Liver (tissue), 3 donors: ENCODE results near the gene HTRA1.

Source experiments
- CTCF ChIP-seq: fragments of 150-350 bp; IDR thresholded peaks from 2 replicates; pipeline ENCODE4 v1.5.1; 2017; ENCODE audit warnings: improper control_type of control experiment, low read depth, low read length; ENCODE audit not compliant: missing input control
- RAD21 ChIP-seq, 2 donors: IDR thresholded peaks; 2 replicates each; pipeline ENCODE4 v1.6.1; 2016; ENCODE audit warnings: antibody characterized with exemption in 2 of 2, mild to moderate bottlenecking in 2 of 2
- SP1 ChIP-seq: IDR thresholded peaks from 2 replicates; pipeline ENCODE4 v1.6.1; 2018; ENCODE audit warnings: antibody characterized with exemption, mild to moderate bottlenecking
- YY1 ChIP-seq: IDR thresholded peaks from 2 replicates; pipeline ENCODE4 v1.6.1; 2016; ENCODE audit warnings: antibody characterized with exemption, mild to moderate bottlenecking
- TF ChIP-seq, protein P1 (sequence below): IDR thresholded peaks from 2 replicates; pipeline ENCODE4 v1.6.1; 2016; ENCODE audit warnings: antibody characterized with exemption, mild to moderate bottlenecking
- TF ChIP-seq, protein P2 (sequence below): IDR thresholded peaks from 2 replicates; pipeline ENCODE4 v1.6.1; 2016; ENCODE audit warnings: antibody characterized with exemption
- donor health status: healthy.
- donor health status: healthy.

DNA sequence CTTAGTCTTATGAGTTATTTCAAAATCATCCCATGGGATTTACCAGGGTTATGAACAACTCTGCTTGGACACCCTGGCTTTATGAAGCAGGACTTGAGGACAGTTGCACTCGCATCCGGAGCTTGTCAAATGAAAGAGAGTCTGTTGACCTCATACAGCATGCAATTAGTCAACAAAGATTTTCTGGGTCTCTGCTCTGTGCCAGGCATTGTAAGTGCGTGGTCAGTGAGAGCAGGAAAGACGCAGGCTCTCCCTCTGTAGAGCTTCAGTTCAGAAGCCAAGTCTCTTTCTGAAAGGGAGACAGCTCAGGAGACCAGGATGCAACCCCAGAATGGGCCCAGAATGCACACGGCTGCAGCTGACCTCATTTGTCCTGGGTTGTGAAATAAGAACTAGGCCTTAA is 53.7 kb downstream of the HTRA1 start:
- TF ChIP-seq CTCF (no peak), RAD21 (IDR thresholded peaks at IDR 0.05) (no peak), YY1 (no peak), SP1 (no peak)
- TF ChIP-seq, protein P1, sequence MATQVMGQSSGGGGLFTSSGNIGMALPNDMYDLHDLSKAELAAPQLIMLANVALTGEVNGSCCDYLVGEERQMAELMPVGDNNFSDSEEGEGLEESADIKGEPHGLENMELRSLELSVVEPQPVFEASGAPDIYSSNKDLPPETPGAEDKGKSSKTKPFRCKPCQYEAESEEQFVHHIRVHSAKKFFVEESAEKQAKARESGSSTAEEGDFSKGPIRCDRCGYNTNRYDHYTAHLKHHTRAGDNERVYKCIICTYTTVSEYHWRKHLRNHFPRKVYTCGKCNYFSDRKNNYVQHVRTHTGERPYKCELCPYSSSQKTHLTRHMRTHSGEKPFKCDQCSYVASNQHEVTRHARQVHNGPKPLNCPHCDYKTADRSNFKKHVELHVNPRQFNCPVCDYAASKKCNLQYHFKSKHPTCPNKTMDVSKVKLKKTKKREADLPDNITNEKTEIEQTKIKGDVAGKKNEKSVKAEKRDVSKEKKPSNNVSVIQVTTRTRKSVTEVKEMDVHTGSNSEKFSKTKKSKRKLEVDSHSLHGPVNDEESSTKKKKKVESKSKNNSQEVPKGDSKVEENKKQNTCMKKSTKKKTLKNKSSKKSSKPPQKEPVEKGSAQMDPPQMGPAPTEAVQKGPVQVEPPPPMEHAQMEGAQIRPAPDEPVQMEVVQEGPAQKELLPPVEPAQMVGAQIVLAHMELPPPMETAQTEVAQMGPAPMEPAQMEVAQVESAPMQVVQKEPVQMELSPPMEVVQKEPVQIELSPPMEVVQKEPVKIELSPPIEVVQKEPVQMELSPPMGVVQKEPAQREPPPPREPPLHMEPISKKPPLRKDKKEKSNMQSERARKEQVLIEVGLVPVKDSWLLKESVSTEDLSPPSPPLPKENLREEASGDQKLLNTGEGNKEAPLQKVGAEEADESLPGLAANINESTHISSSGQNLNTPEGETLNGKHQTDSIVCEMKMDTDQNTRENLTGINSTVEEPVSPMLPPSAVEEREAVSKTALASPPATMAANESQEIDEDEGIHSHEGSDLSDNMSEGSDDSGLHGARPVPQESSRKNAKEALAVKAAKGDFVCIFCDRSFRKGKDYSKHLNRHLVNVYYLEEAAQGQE, result no peak
- TF ChIP-seq, protein P2, sequence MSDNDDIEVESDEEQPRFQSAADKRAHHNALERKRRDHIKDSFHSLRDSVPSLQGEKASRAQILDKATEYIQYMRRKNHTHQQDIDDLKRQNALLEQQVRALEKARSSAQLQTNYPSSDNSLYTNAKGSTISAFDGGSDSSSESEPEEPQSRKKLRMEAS, result no peak
